IMR-90 (cell line): ENCODE measurements around the gene MTA2. TPM values are rescaled to one million over a fixed set of nuclear protein-coding genes. Genes with fewer than 3 reads are reported as not detected.

Experiments used
- ATAC-seq: fragments of 200-7000 bp; cut with Tn5 transposase; 2 replicates; pipeline ENCODE4 v1.9.1; 2020; ENCODE audit warnings: low read depth, mild to moderate bottlenecking, moderate library complexity
- BruUV-seq: library from RNA; stranded (reverse); fragments of 400-500 nt; replicated peaks from 2 replicates; lab custom pipeline; 2021; lab: Mats Ljungman, UMichigan
- CTCF ChIA-PET: fragments of 300-600 bp; formaldehyde crosslinking; extraction: SDS; loops from one replicate; lab custom pipeline; 2021; ENCODE audit warnings: antibody characterized with exemption; lab: Yijun Ruan, JAX
- POLR2A ChIA-PET: fragments of 300-600 bp; sonication (Branson Sonifier 250); formaldehyde crosslinking; loops from one replicate; lab custom pipeline; 2022; ENCODE audit warnings: antibody characterized with exemption; ENCODE audit not compliant: unreplicated experiment; lab: Charles Lee
- DNase-seq: peaks from one replicate; pipeline ENCODE4 v3.0.0; 2013
- H2AFZ ChIP-seq: replicated peaks from 2 replicates; pipeline ENCODE3; 2013; ENCODE audit warnings: low read length, mild to moderate bottlenecking; ENCODE audit not compliant: poor library complexity
- H2AK5ac ChIP-seq: 2 replicates; pipeline ENCODE4 v1.6.1; 2013; ENCODE audit warnings: low read depth, low read length, inconsistent platforms
- H2AK9ac ChIP-seq: replicated peaks from 2 replicates; pipeline ENCODE3; 2013; ENCODE audit warnings: mild to moderate bottlenecking, low read depth, low read length, moderate library complexity; ENCODE audit not compliant: poor library complexity
- H2BK120ac ChIP-seq: 2 replicates; pipeline ENCODE4 v1.6.1; 2013; ENCODE audit warnings: low read depth, low read length, inconsistent platforms
- H2BK15ac ChIP-seq: 3 replicates; pipeline ENCODE4 v1.6.1; 2013; ENCODE audit warnings: low read depth, low read length, inconsistent platforms
- H2BK20ac ChIP-seq: 2 replicates; pipeline ENCODE4 v1.6.1; 2013; ENCODE audit warnings: low read depth, mild to moderate bottlenecking, inconsistent platforms, low read length, moderate library complexity
- H2BK5ac ChIP-seq: 2 replicates; pipeline ENCODE4 v1.6.1; 2013; ENCODE audit warnings: mild to moderate bottlenecking, low read depth, low read length, inconsistent platforms; ENCODE audit not compliant: poor library complexity, severe bottlenecking
- H3K14ac ChIP-seq: replicated peaks from 2 replicates; pipeline ENCODE4 v1.6.1; 2013; ENCODE audit warnings: low read depth, low read length, inconsistent platforms
- H3K18ac ChIP-seq: 2 replicates; pipeline ENCODE4 v1.6.1; 2013; ENCODE audit warnings: low read depth, low read length, control low read depth
- H3K23ac ChIP-seq: 2 replicates; pipeline ENCODE4 v1.6.1; 2013; ENCODE audit warnings: low read depth, low read length, inconsistent platforms
- H3K27ac ChIP-seq: 2 replicates; pipeline ENCODE4 v1.5.1; 2013; ENCODE audit warnings: mild to moderate bottlenecking, control low read depth, low read length; ENCODE audit not compliant: insufficient read depth
- H3K27me3 ChIP-seq: 2 replicates; pipeline ENCODE4 v1.6.1; 2013; ENCODE audit warnings: low read length; ENCODE audit not compliant: control insufficient read depth, insufficient read depth
- H3K36me3 ChIP-seq: 2 replicates; pipeline ENCODE4 v1.6.1; 2013; ENCODE audit warnings: low read length, mixed read lengths; ENCODE audit not compliant: control insufficient read depth, insufficient read depth
- H3K4ac ChIP-seq: 2 replicates; pipeline ENCODE4 v1.6.1; 2013; ENCODE audit warnings: low read depth, low read length, inconsistent platforms
- H3K4me1 ChIP-seq: 2 replicates; pipeline ENCODE4 v1.6.1; 2013; ENCODE audit warnings: low read length, mixed read lengths; ENCODE audit not compliant: control insufficient read depth, insufficient read depth
- H3K4me2 ChIP-seq: 2 replicates; pipeline ENCODE4 v1.6.1; 2013; ENCODE audit warnings: low read depth, mild to moderate bottlenecking, control low read depth, low read length, moderate library complexity
- H3K4me3 ChIP-seq: 2 replicates; pipeline ENCODE4 v1.5.1; 2013; ENCODE audit warnings: low read depth, mild to moderate bottlenecking, control low read depth, low read length, moderate library complexity; ENCODE audit not compliant: insufficient read depth
- H3K56ac ChIP-seq: 2 replicates; pipeline ENCODE4 v1.6.1; 2013; ENCODE audit warnings: low read length, inconsistent platforms; ENCODE audit not compliant: insufficient read depth; ENCODE audit errors: extremely low read depth
- H3K79me1 ChIP-seq, 2 experiments: 2 replicates each; pipeline ENCODE4 v1.6.1; 2013; ENCODE audit warnings: low read length in 2 of 2, inconsistent platforms in 1 of 2, low read depth in 1 of 2
- H3K9ac ChIP-seq: 2 replicates; pipeline ENCODE4 v1.6.1; 2013; ENCODE audit warnings: low read depth, low read length, control low read depth
- H3K9me1 ChIP-seq: 2 replicates; pipeline ENCODE4 v1.6.1; 2013; ENCODE audit warnings: low read length, inconsistent platforms; ENCODE audit not compliant: insufficient read depth
- H3K9me3 ChIP-seq: 2 replicates; pipeline ENCODE4 v1.6.1; 2013; ENCODE audit warnings: low read length; ENCODE audit not compliant: control insufficient read depth, insufficient read depth
- H4K20me1 ChIP-seq: 2 replicates; pipeline ENCODE4 v1.6.1; 2013; ENCODE audit warnings: low read length, inconsistent platforms; ENCODE audit not compliant: insufficient read depth
- H4K5ac ChIP-seq: 2 replicates; pipeline ENCODE4 v1.6.1; 2013; ENCODE audit warnings: mild to moderate bottlenecking, low read depth, low read length, control low read depth
- H4K8ac ChIP-seq, 2 experiments: 2 replicates each; pipeline ENCODE4 v1.6.1; 2013; ENCODE audit warnings: low read depth in 2 of 2, low read length in 2 of 2, control low read depth in 1 of 2, inconsistent platforms in 1 of 2
- H4K91ac ChIP-seq: 2 replicates; pipeline ENCODE4 v1.6.1; 2013; ENCODE audit warnings: low read depth, low read length, inconsistent platforms; ENCODE audit not compliant: insufficient read depth
- CEBPB ChIP-seq: IDR thresholded peaks from 2 replicates; pipeline ENCODE4 v1.6.1; 2012; ENCODE audit warnings: low read depth, low read length, improper control_type of control experiment
- MAZ ChIP-seq: IDR thresholded peaks from 2 replicates; pipeline ENCODE4 v1.6.1; 2012; ENCODE audit warnings: low read depth, mild to moderate bottlenecking, low read length, improper control_type of control experiment, moderate library complexity, borderline replicate concordance
- POLR2A ChIP-seq: IDR thresholded peaks from 2 replicates; pipeline ENCODE4 v1.6.1; 2012; ENCODE audit warnings: mild to moderate bottlenecking, low read depth, low read length
- RAD21 ChIP-seq: IDR thresholded peaks from 2 replicates; pipeline ENCODE4 v1.6.1; 2012; ENCODE audit warnings: low read length, improper control_type of control experiment
- WGBS, 2 experiments: methylation state at CpG; one replicate each; pipeline versions ENCODE4 v1.1.5 to v1.1.7; 2013; ENCODE audit warnings: missing lambda C conversion rate in 2 of 2; ENCODE audit not compliant: insufficient read length in 1 of 2; ENCODE audit errors: extremely low coverage in 2 of 2; 5-methylcytosine and 5-hydroxymethylcytosine counted together
- dilution Hi-C: fragments of 300-500 bp; cut with HindIII; formaldehyde crosslinking; loops from one replicate; pipeline ENCODE4 v1.14.3; 2018; ENCODE audit warnings: low sequenced_read_pairs; ENCODE audit not compliant: unreplicated experiment
- in situ Hi-C: fragments of 300-500 bp; cut with MboI; formaldehyde crosslinking; loops from 3 replicates; pipeline ENCODE4 v1.14.3; 2019; ENCODE audit warnings: low sequenced_read_pairs, inconsistent platforms, mixed read lengths
- intact Hi-C: fragments of 100-400 bp; cut with micrococcal nuclease; formaldehyde crosslinking; loops from 2 replicates; pipeline ENCODE4 v1.10.0; 2022
- polyA plus RNA-seq, 3 experiments: library from polyadenylated mRNA; depleted of rRNA; stranded (reverse); fragments of >200 nt; gene quantifications; 2 replicates each; pipeline ENCODE4 v1.2.3, GENCODE V29; 2012; ENCODE audit warnings: low replicate concordance in 1 of 3
- total RNA-seq: library from RNA; depleted of rRNA; stranded (reverse); fragments of >200 nt; gene quantifications from 2 replicates; pipeline ENCODE4 v1.2.3, GENCODE V29; 2012
- TF ChIP-seq, protein P1 (sequence below): conservative IDR thresholded peaks from 2 replicates; pipeline ENCODE4 v1.5.1; 2012; ENCODE audit warnings: mild to moderate bottlenecking, low read depth, low read length, improper control_type of control experiment

MTA2 gene
- total and polyA plus RNA-seq, 2 of the 4 experiments (the other 2 are of a cell fraction) = 34.8 to 136 TPM

DNA sequence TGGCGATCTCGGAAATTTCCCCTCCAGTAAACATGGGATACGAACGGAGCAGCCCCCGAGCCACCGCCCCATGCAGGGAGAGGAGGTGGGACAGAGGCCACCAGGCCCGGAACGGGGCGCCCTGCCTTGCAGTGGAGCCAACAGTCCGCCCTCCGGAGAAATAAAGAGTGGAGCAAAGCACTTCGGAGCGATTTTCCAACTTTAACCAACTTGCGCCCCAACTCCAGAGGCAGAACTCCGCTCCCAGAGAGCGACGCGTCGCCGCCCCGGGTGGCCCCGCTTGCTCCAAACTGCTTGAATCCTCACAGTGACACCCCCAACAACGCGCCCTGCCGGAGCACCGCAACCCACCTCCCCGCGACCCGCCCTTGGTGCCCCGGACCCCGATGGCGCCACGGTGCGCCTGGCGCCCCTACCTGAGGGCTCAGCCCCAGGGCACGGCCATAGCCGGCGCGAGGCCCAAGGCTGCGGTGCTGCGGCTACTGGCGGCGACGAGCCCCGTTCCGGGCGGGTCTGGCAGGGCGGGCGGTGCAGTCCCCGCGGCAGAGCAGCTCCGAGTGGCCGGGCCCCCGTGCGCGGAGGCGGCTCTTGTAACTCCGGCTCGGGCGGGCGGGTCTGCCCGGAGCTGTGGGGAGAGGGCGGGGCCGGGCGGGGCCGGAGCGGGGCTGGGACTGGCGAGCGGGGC is 55.3 kb downstream of the MTA2 start, which contains the start of gene AHNAK:
Gene AHNAK, minus strand, starts transcription at position 563 of the 685 bp plus-strand sequence. CDS start 10,708 bp downstream, outside the sequence.
- peak within 1 kb of the TSS; percentile 98 for H2AK9ac ChIP-seq
- peaks cover 23% of the 10 kb centered on the region for H3K4me1 ChIP-seq
- H3K56ac ChIP-seq = peak within 1 kb of the TSS; percentile 90; the same call in 1 of the 2 replicates
- DNase-seq (peak; percentile 52), ATAC-seq (peak; percentile 54)
- H2BK120ac ChIP-seq = peak within 1 kb of the TSS; percentile 79
- peak within 1 kb of the TSS; percentile 89 for H4K91ac ChIP-seq
- H2BK5ac ChIP-seq = peak within 1 kb of the TSS; percentile 97
- peaks cover 9% of the 10 kb centered on the region for H3K36me3 ChIP-seq
- peak within 1 kb of the TSS; percentile 85 for H3K4me3 ChIP-seq
- peaks cover 42% of the 10 kb centered on the region for H4K20me1 ChIP-seq
- no peaks in the 10 kb centered on the region for H3K27me3 ChIP-seq
- 0% methylated on average over 12 of the region's 69 CpGs; no CpG with 5 or more reads in 1 of the 2 experiments for WGBS, 2 experiments
- ChIA-PET CTCF (interaction anchor here (0.9 to 2.3 kb wide), 2 partner anchors 14 to 121 kb away, joined by 3 to 7 read pairs; no protein-coding TSS in a partner anchor), POLR2A (interaction anchor here (0.5 to 1.1 kb wide), 4 partner anchors 9 to 731 kb away, joined by 3 to 8 read pairs (median 6); no protein-coding TSS in a partner anchor)
- H4K5ac ChIP-seq = peak within 1 kb of the TSS; percentile 62
- H3K27ac ChIP-seq = peak within 1 kb of the TSS; percentile 94
- peak within 1 kb of the TSS; percentile 66; the same call in 1 of the 3 replicates for H2BK15ac ChIP-seq
- H3K9me1 ChIP-seq = peaks cover 5% of the 10 kb centered on the region
- dilution Hi-C loops = no loop called here
- peak within 1 kb of the TSS; percentile 90 for H2AK5ac ChIP-seq
- peak within 1 kb of the TSS; percentile 81 for H3K23ac ChIP-seq
- H3K4ac ChIP-seq = peak within 1 kb of the TSS; percentile 97
- peak within 1 kb of the TSS; percentile 77 to 81 for H4K8ac ChIP-seq
- peak within 1 kb of the TSS; percentile 94 for H3K14ac ChIP-seq
- H2BK20ac ChIP-seq = peak within 1 kb of the TSS; percentile 39
- H3K79me1 ChIP-seq = peaks cover 0 to 42% of the 10 kb centered on the region in 2 experiments; a peak in 2 of 4 replicates
- H2AFZ ChIP-seq = peak within 1 kb of the TSS; percentile 85
- no peaks in the 10 kb centered on the region for H3K9me3 ChIP-seq
- H3K18ac ChIP-seq = peak within 1 kb of the TSS; percentile 84
- TF ChIP-seq, protein P1, sequence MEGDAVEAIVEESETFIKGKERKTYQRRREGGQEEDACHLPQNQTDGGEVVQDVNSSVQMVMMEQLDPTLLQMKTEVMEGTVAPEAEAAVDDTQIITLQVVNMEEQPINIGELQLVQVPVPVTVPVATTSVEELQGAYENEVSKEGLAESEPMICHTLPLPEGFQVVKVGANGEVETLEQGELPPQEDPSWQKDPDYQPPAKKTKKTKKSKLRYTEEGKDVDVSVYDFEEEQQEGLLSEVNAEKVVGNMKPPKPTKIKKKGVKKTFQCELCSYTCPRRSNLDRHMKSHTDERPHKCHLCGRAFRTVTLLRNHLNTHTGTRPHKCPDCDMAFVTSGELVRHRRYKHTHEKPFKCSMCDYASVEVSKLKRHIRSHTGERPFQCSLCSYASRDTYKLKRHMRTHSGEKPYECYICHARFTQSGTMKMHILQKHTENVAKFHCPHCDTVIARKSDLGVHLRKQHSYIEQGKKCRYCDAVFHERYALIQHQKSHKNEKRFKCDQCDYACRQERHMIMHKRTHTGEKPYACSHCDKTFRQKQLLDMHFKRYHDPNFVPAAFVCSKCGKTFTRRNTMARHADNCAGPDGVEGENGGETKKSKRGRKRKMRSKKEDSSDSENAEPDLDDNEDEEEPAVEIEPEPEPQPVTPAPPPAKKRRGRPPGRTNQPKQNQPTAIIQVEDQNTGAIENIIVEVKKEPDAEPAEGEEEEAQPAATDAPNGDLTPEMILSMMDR = no peak
- TF ChIP-seq CEBPB (no peak), POLR2A (peak; percentile 73), RAD21 (no peak), MAZ (peak; percentile 27; the same call in 1 of the 2 replicates)
- H3K9ac ChIP-seq = peak within 1 kb of the TSS; percentile 99
- H3K4me2 ChIP-seq = peak within 1 kb of the TSS; percentile 95
- BruUV-seq = no TSS peak
- in situ Hi-C loops = no loop called here
- intact Hi-C loops = no loop called here
